Chondrocyte (in vitro differentiated cells): ENCODE results near the gene ANKRD12. TPM values are rescaled to one million over a fixed set of nuclear protein-coding genes. Genes with fewer than 3 reads are reported as not detected.
"Not testable (repeated sequence)": the region's sequence is repeated elsewhere in the genome, so short reads cannot be mapped to it uniquely, and the experiment has no call there.

ENCODE experiments used
- DNase-seq: peaks from one replicate; pipeline ENCODE4 v3.0.0; 2021; ENCODE audit warnings: mixed read lengths, low spot score
- H3K27ac Mint-ChIP-seq: one replicate; pipeline ENCODE4 v1.8.0; 2021; ENCODE audit warnings: mild to moderate bottlenecking, moderate library complexity, mixed read lengths; ENCODE audit not compliant: unreplicated experiment
- H3K27me3 Mint-ChIP-seq: 2 replicates; pipeline ENCODE4 v1.8.0; 2021; ENCODE audit warnings: low read depth, mixed read lengths
- H3K36me3 Mint-ChIP-seq: 2 replicates; pipeline ENCODE4 v1.8.0; 2021; ENCODE audit warnings: low read depth, mixed read lengths
- H3K4me1 Mint-ChIP-seq: 2 replicates; pipeline ENCODE4 v1.8.0; 2021; ENCODE audit warnings: low read depth, mild to moderate bottlenecking, mixed read lengths
- H3K4me3 Mint-ChIP-seq: one replicate; pipeline ENCODE4 v1.8.0; 2021; ENCODE audit warnings: mild to moderate bottlenecking, moderate library complexity, mixed read lengths; ENCODE audit not compliant: unreplicated experiment
- H3K9me3 Mint-ChIP-seq: 2 replicates; pipeline ENCODE4 v1.8.0; 2021; ENCODE audit warnings: low read depth, mixed read lengths
- CTCF ChIP-seq: fragments of 200-600 bp; sonication (generic); IDR thresholded peaks from 2 replicates; pipeline ENCODE4 v1.5.0; 2021; ENCODE audit warnings: antibody characterized with exemption, mild to moderate bottlenecking, moderate library complexity
- total RNA-seq: library from RNA; stranded (reverse); gene quantifications from 3 replicates; pipeline ENCODE4 v1.2.1, GENCODE V29; 2021

The ANKRD12 gene
- total RNA-seq, 1 donor from 2014 or later: 34.0 TPM

- peaks cover 15% of the 10 kb centered on the region for H3K9me3 Mint-ChIP-seq
Measured at GRCh38 chr18:9259173-9259572, 122.6 kb downstream of the ANKRD12 start.

GRCh38 chr18:9260388-9261380 lies 124.1 kb downstream of the ANKRD12 start:
- TF ChIP-seq CTCF: no peak
- Mint-ChIP-seq H3K27ac (no peak overlapping the region), H3K4me1 (no peaks in the 10 kb centered on the region), H3K4me3 (no peak overlapping the region), H3K27me3 (no peaks in the 10 kb centered on the region), H3K9me3 (peaks cover 7% of the 10 kb centered on the region), H3K36me3 (peaks cover 31% of the 10 kb centered on the region)
- DNase-seq: no peak

More at GRCh38 chr18:9259173-9259572, 122.6 kb downstream of the ANKRD12 start:
- Mint-ChIP-seq H3K4me3 (no peak overlapping the region), H3K27ac (no peak overlapping the region), H3K27me3 (no peaks in the 10 kb centered on the region), H3K4me1 (no peaks in the 10 kb centered on the region), H3K36me3 (peaks cover 38% of the 10 kb centered on the region)
- TF ChIP-seq CTCF: no peak
- no peak for DNase-seq

GRCh38 chr18:9263264-9263663 lies 126.7 kb downstream of the ANKRD12 start:
- Mint-ChIP-seq H3K27ac (no peak overlapping the region), H3K36me3 (peaks cover 30% of the 10 kb centered on the region), H3K4me1 (no peaks in the 10 kb centered on the region), H3K27me3 (no peaks in the 10 kb centered on the region), H3K9me3 (peaks cover 8% of the 10 kb centered on the region), H3K4me3 (no peak overlapping the region)
- no peak for TF ChIP-seq CTCF
- no peak for DNase-seq

GRCh38 chr18:9264797-9265196 lies 128.2 kb downstream of the ANKRD12 start:
- H3K4me1 Mint-ChIP-seq, H3K4me3 Mint-ChIP-seq, H3K27me3 Mint-ChIP-seq, DNase-seq: not testable (repeated sequence)
- Mint-ChIP-seq H3K27ac (peak overlapping the region; percentile 22), H3K36me3 (peaks cover 31% of the 10 kb centered on the region), H3K9me3 (peaks cover 12% of the 10 kb centered on the region)

- H3K4me1 Mint-ChIP-seq: no peaks in the 10 kb centered on the region
- H3K27me3 Mint-ChIP-seq: no peaks in the 10 kb centered on the region
- no peak overlapping the region for H3K27ac Mint-ChIP-seq
- no peak for TF ChIP-seq CTCF
- H3K36me3 Mint-ChIP-seq: peaks cover 27% of the 10 kb centered on the region
- H3K4me3 Mint-ChIP-seq: no peak overlapping the region
- H3K9me3 Mint-ChIP-seq: peaks cover 4% of the 10 kb centered on the region
- no peak for DNase-seq
Measured at GRCh38 chr18:9273221-9273620, 136.6 kb downstream of the ANKRD12 start.
